Mucosa of descending colon (tissue), 3 donors: ENCODE measurements around the gene UBE2S. TPM values are rescaled to one million over a fixed set of nuclear protein-coding genes. Genes with fewer than 3 reads are reported as not detected.

Experiments
- ATAC-seq: fragments of 200-7000 bp; cut with Tn5 transposase; one replicate; pipeline ENCODE4 v1.9.1; 2020; ENCODE audit warnings: mild to moderate bottlenecking, moderate library complexity
- DNase-seq, 3 donors: peaks; one replicate each; pipeline ENCODE4 v3.0.0-alpha.2; 2020
- H3K36me3 ChIP-seq: fragments of 200-600 bp; one replicate; pipeline ENCODE4 v1.8.0; 2021; ENCODE audit warnings: low read depth, mild to moderate bottlenecking
- H3K4me1 ChIP-seq: fragments of 200-600 bp; one replicate; pipeline ENCODE4 v1.8.0; 2021; ENCODE audit warnings: low read depth, mild to moderate bottlenecking
- H3K4me3 ChIP-seq: fragments of 200-600 bp; one replicate; pipeline ENCODE4 v1.8.0; 2021; ENCODE audit warnings: mild to moderate bottlenecking
- H3K9me3 ChIP-seq: fragments of 200-600 bp; one replicate; pipeline ENCODE4 v1.8.0; 2021; ENCODE audit warnings: mild to moderate bottlenecking
- intact Hi-C, 2 donors: fragments of 100-400 bp; cut with DNase I in 1 of 2; cut with micrococcal nuclease in 1 of 2; formaldehyde crosslinking; loops; one replicate each; pipeline versions ENCODE4 v1.11.0 to v1.11.1; 2022; cut with DNase I, micrococcal nuclease
- total RNA-seq, 3 donors: library from RNA; stranded (reverse); fragmentation: NEBNext Ultra II Directional in 2 of 3; extraction: Animal tissue kit (Norgen Biotek cat#: 25700) in 2 of 3; gene quantifications; one replicate each; pipeline versions ENCODE4 v1.2.1 to v1.2.4, GENCODE V29; 2021 to 2023
- TF ChIP-seq, protein P1 (sequence below): fragments of 200-600 bp; IDR thresholded peaks from one replicate; pipeline ENCODE4 v1.8.0; 2022; ENCODE audit warnings: antibody characterized with exemption, mild to moderate bottlenecking
- donor health status: DM: no; HTN: no; CAD: no; lungs with moderate emphysema.
- donor health status: DM: no; HTN: no; CAD: no.
- donor health status: DM: no; HTN: yes; CAD: no.

UBE2S gene
- total RNA-seq, 3 donors from 2014 or later: 14.0 to 41.6 (median 23.0) TPM

DNA sequence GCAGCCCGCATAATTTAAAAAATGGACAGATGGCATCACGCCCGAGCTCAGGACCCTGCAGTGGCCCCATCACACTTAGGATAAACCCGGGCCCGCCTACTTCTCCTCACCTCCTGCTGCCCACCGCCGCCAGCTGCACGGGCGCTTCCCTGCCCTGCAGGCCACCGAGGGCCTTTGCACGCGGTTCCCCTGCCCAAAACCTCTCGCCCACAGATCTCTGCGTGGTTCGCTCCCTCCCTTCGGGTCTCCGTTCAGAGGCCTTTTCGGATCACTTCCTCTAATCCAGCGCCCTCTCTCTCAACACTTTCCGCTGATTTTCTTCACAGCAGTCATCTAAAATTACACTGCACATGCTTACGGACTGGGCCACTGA lies 33.7 kb upstream of the UBE2S start:
- H3K4me1 ChIP-seq: peaks cover 6% of the 10 kb centered on the region
- TF ChIP-seq, protein P1, sequence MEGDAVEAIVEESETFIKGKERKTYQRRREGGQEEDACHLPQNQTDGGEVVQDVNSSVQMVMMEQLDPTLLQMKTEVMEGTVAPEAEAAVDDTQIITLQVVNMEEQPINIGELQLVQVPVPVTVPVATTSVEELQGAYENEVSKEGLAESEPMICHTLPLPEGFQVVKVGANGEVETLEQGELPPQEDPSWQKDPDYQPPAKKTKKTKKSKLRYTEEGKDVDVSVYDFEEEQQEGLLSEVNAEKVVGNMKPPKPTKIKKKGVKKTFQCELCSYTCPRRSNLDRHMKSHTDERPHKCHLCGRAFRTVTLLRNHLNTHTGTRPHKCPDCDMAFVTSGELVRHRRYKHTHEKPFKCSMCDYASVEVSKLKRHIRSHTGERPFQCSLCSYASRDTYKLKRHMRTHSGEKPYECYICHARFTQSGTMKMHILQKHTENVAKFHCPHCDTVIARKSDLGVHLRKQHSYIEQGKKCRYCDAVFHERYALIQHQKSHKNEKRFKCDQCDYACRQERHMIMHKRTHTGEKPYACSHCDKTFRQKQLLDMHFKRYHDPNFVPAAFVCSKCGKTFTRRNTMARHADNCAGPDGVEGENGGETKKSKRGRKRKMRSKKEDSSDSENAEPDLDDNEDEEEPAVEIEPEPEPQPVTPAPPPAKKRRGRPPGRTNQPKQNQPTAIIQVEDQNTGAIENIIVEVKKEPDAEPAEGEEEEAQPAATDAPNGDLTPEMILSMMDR: no peak
- no peaks in the 10 kb centered on the region for H3K9me3 ChIP-seq
- ATAC-seq (no peak), DNase-seq (no peak)
- H3K36me3 ChIP-seq: no peaks in the 10 kb centered on the region
- no peak overlapping the region for H3K4me3 ChIP-seq
- intact Hi-C loops: no loop called here

DNA sequence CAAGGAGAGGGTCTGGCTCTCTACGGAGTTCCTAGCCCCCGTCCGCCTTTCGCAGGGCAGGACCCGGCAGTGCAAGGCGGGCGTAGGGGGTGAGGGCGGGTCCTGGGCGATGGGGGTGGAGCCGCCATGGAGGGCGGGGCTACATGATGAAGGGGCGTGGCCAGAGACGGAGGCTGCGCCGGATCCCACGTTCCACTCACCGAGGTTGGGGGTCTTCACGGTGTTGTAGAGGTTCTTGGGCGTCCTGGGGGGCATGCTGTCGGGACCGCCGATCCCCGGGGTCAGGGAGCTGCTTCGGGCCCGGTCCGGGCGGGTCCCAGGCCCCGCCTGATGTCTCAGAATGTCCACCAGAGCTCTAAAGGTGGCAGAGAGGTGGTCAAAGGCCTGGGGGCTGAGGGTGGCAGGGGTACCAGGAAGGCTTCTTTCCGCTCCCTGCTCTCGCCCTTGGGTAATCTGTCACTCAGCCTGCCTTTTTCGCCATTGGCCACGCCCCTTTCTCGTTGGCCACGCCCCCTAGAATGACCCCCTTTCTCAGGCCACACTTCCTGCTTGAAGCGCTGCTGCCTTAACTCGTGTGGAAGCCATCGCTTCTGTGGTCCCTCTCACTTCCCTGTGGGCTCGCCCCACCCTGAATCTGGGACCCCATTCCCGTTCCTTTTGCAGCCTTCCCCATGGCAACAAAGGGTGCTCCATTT lies 33.0 kb upstream of the UBE2S start:
- no peak for ATAC-seq
- TF ChIP-seq, protein P1: no peak

GRCh38 chr19:55439052-55439451 lies 31.5 kb upstream of the UBE2S start:
- intact Hi-C loops: no loop called here
- ATAC-seq (no peak), DNase-seq (no peak)
- no peaks in the 10 kb centered on the region for H3K36me3 ChIP-seq
- H3K4me3 ChIP-seq: no peak overlapping the region
- no peaks in the 10 kb centered on the region for H3K9me3 ChIP-seq
- H3K4me1 ChIP-seq: peaks cover 6% of the 10 kb centered on the region
- TF ChIP-seq, protein P1: no peak

More for the DNA sequence above, 33.0 kb upstream of the UBE2S start:
- H3K4me1 ChIP-seq: peaks cover 6% of the 10 kb centered on the region
- intact Hi-C loops: no loop called here
- H3K9me3 ChIP-seq: no peaks in the 10 kb centered on the region
- no peaks in the 10 kb centered on the region for H3K36me3 ChIP-seq
- H3K4me3 ChIP-seq: no peak overlapping the region
- DNase-seq: no peak

GRCh38 chr19:55437410-55437809 lies 29.8 kb upstream of the UBE2S start:
- Histone ChIP-seq H3K4me1 (peaks cover 6% of the 10 kb centered on the region), H3K36me3 (no peaks in the 10 kb centered on the region), H3K4me3 (no peak overlapping the region), H3K9me3 (no peaks in the 10 kb centered on the region)
- TF ChIP-seq, protein P1: no peak
- peak in 2 of 3 donors; percentile 67 to 74 for DNase-seq
- peak; percentile 76 for ATAC-seq
- intact Hi-C loops: no loop called here

DNA sequence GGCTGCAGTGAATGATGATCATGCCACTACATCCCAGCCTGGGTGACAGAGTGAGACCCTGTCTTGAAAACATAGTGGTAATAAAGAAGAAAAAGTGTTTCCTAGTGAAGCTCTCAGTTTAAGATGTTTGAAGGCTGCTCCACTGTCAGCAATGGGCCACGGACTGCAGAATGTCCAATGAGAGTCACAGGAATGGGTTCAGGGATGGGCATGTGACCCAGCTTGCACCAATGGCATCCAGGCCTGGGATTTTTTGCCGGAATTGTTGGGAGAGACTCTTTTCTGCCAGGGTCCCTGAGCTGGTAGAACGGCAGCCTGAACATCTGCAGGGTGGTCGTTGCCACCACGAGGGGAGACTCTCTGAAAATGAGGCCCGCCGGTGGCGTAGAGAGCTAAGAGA lies 29.3 kb upstream of the UBE2S start:
- H3K4me3 ChIP-seq: no peak overlapping the region
- DNase-seq (no peak), ATAC-seq (no peak)
- peaks cover 4% of the 10 kb centered on the region for H3K4me1 ChIP-seq
- H3K9me3 ChIP-seq: no peaks in the 10 kb centered on the region
- TF ChIP-seq, protein P1: no peak
- intact Hi-C loops: no loop called here
- no peaks in the 10 kb centered on the region for H3K36me3 ChIP-seq

DNA sequence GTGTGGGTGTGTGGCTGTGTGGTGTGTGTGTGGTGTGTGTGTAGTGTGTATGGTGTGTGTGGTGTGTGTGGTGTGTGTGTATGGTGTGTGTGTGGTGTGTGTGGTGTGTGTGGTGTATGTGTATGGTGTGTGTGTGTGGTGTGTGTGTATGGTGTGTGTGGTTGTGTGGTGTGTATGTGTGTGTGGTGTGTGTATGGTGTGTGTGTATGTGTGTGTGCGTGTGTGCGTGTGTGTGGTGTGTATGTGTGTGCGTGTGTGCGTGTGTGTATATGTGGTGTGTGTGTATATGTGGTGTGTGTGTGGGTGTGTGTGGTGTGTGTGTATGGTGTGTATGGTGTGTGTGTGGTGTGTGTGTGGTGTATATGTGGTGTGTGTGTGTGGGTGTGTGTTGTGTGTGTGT lies 27.4 kb upstream of the UBE2S start:
- DNase-seq (no peak), ATAC-seq (no peak)
- no peaks in the 10 kb centered on the region for H3K36me3 ChIP-seq
- intact Hi-C loops: no loop called here
- no peak overlapping the region for H3K4me3 ChIP-seq
- no peaks in the 10 kb centered on the region for H3K4me1 ChIP-seq
- H3K9me3 ChIP-seq: no peaks in the 10 kb centered on the region
- TF ChIP-seq, protein P1: no peak
